ENCODE data around the gene PIP4K2B.
"Not testable (repeated sequence)": the region's sequence is repeated elsewhere in the genome, so short reads cannot be mapped to it uniquely, and the experiment has no call there.

Gene PIP4K2B

DNA sequence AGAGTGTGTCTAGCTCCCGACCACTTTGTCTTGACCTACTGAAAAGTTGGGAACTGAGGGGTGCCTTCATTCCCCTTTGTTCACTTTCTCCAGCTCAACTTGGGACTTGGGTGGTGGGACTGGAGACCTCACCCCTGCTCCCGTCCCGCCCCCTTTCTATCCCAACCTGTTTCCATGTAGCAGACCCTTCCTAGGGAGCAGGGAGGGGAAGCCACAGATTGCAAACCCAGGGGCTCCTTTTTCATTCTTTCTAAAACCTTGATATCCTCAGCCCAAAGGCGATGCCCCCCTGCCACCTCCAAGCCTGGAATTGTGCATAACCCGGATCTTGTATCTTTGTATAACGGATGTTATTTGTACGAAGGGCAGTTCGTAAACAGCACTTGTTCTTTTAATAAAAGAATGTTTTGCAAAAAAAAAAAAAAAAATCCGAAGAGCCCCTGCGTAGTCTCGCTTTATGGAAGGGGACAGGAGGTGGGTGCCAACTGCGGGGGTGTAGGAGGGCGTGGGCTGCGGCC is 69.9 kb downstream of the PIP4K2B start:
- no peak for DNase-seq (ENCODE audit: low read depth)

DNA sequence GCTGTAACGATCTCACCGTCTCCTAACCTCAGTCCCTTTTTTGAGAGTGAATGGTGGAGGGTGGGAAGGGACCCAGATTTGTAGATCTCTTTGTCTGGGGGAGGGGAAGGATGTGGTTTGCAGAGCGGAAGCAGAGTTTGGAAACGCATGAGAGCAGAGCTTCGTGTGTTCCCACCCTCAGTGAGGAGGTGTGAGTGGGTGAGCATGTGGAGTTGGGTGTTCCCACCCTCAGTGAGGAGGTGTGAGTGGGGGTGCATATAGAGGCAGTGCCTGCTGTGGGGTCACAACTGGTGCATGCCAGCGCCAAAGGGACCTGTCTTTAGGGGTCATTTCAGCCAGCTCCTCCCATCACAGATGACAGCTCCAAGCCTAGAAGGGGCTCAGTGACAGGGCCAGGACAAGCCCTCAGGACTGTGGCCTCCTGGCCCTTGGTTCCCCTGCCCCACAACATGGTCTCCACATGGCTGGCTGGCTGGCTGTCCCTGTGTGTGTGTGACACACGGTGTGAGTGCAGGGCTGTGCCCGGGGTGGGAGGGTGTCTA is 71.0 kb downstream of the PIP4K2B start:
- no peak for DNase-seq (ENCODE audit: low read depth)

GRCh38 chr17:38727736-38728135 is 71.6 kb downstream of the PIP4K2B start:
- no peak for DNase-seq (ENCODE audit: low read depth)

DNA sequence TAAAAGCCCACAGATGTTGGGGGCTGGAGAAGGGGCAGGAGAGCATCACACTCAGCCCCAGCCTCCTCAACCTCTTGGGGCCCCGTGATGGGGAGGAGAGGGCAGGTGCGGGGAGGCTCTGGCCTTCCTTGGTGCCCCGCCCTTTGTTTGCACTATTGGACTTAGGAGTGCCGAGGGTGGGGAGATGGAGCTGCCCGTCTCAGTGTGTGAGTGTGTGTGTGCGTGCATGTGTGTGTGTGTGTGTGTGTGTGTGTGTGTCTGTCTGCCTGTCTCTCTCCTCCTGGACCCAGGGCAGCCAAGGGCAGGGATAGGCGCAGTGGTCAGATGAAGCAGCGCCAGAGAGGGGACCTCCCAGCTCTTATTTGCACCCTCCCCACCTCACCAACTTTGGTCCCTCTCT is 73.2 kb downstream of the PIP4K2B start:
- not testable (repeated sequence) for DNase-seq (ENCODE audit: low read depth)

DNA sequence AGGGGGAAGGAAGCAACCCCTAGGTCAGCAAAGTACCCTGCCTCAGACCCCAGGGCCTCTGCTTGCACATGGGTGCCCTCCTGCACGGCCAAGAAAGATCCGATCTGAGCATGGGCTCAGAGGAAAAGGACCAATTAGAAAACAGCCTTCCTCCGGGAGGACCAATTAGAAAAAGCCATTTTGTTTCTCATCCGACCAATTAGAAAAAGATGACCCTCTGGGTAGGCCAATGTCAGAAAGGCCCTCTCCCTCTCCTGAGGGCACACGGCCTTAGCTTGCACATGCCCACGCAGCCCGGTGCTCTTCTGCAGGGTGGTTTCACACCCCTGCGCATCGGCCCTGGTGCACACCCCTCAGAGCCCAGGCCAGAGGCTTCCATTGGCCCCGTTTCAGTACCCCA is 74.3 kb downstream of the PIP4K2B start:
- DNase-seq (ENCODE audit: low read depth): no peak

DNA sequence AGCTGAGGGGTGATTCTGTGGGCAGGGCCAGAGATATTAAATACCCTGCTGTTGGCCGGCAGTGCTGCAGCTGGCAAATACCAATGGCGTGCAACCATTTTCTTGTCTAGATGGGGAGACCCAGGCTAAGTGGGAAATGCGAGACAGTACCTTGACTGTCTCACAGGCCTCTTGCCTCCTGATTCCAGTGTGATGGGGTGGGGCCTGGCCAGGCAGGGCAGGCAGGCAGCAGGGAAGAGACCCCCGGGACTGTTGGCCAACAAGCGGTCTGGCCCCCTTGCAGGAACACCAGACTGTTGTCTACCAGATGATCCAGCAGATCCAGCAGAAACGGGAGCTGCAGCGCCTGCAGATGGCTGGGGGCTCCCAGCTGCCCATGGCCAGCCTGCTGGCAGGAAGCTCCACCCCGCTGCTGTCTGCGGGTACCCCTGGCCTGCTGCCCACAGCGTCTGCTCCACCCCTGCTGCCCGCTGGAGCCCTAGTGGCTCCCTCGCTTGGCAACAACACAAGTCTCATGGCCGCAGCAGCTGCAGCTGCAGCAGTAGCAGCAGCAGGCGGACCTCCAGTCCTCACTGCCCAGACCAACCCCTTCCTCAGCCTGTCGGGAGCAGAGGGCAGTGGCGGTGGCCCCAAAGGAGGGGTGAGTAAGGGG is 74.9 kb downstream of the PIP4K2B start:
- DNase-seq (ENCODE audit: low read depth): no peak

DNA sequence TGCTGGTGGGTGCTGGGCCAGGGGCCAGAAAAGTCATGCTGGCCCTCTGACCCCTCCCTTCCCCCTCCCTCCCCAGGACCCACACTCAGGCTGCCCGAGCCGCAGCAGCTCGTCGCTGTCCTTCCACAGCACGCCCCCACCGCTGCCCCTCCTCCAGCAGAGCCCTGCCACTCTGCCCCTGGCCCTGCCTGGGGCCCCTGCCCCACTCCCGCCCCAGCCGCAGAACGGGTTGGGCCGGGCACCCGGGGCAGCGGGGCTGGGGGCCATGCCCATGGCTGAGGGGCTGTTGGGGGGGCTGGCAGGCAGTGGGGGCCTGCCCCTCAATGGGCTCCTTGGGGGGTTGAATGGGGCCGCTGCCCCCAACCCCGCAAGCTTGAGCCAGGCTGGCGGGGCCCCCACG is 77.6 kb downstream of the PIP4K2B start:
- DNase-seq (ENCODE audit: low read depth): no peak

DNA sequence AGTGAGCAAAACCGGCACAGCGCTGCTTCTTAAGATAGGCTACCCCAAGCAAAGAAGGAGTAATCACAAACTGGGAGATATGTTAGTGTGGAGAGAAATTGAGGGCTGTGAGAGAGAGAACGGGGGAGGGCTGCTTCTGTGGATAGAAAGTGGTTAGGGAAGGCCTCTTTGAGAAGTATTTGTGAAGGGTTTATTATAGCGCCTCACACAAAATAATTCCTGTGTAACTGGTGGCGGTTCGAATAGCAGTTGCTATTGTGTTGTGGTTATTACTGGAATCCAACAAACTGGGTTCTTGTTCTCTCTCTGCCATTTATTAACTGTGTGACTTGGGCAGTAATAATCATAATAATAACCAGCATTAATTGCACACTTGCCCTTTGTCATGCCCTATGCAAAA is 78.4 kb downstream of the PIP4K2B start:
- no peak for DNase-seq (ENCODE audit: low read depth)

- no peak for DNase-seq (ENCODE audit: low read depth)
Measured at GRCh38 chr17:38719943-38720641, 79.3 kb downstream of the PIP4K2B start.

DNA sequence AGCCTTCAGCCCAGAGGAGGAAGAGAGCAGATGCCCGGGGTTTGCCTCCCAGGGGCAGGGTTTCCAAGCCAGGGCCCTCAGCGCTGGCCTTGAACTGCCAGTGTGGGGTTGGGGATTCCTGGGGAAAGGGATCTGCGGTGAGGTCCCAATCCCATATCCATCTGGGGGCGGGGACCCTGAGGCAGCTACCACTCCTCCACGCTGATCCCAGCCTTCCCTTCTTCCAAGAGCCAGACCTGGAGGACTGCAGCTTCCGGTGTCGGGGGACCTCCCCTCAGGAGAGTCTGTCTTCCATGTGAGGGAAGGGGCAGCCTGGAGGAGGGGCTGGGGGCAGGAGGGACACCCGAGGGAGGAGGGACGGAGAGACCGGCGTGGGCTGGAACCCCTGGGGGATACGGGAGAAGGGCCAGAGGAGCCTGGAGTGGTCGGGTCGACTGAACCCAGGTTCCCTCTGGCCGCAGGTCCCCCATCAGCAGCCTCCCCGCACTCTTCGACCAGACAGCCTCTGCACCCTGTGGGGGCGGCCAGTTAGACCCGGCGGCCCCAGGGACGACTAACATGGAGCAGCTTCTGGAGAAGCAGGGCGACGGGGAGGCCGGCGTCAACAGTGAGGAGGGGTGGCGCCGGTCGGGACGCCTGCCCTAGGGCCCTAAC is 79.9 kb downstream of the PIP4K2B start:
- no peak for DNase-seq (ENCODE audit: low read depth)

DNA sequence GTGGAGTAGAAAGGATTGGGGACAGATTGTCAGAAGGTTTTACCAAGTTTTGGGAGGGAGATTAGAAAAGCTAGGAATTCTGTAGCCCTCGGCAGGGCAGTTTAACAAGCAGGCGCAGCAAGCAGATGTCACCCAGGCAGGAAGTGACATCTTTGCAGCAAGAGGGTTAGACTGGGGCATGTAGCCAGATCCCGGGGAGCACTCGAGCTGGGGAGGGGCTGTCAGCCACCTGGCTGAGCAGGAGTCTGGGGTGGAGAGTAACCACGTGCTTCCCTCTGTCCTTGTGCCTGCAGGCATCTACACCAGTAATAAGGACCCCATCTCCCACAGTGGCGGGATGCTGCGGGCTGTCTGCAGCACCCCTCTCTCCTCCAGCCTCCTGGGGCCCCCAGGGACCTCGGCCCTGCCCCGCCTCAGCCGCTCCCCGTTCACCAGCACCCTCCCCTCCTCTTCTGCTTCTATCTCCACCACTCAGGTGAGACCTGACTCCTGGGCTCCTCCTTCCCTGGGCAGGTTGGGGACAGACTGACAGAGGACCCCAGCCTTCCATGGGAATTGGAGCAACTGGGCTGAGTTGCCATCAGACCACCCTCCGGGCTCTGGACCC is 82.1 kb downstream of the PIP4K2B start:
- no peak for DNase-seq (ENCODE audit: low read depth)

DNA sequence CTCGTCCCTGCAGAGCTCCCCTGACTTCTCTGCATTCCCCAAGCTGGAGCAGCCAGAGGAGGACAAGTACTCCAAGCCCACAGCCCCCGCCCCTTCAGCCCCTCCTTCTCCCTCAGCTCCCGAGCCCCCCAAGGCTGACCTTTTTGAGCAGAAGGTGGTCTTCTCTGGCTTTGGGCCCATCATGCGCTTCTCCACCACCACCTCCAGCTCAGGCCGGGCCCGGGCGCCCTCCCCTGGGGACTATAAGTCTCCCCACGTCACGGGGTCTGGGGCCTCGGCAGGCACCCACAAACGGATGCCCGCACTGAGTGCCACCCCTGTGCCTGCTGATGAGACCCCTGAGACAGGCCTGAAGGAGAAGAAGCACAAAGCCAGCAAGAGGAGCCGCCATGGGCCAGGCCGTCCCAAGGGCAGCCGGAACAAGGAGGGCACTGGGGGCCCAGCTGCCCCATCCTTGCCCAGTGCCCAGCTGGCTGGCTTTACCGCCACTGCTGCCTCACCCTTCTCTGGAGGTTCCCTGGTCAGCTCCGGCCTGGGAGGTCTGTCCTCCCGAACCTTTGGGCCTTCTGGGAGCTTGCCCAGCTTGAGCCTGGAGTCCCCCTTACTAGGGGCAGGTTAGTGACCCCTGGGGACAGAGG is 82.9 kb downstream of the PIP4K2B start:
- no peak for DNase-seq (ENCODE audit: low read depth)

Data from non-pigmented ciliary epithelial cell (primary cell).